Measurements from ENCODE around the gene SLC16A6. TPM values are rescaled to one million over a fixed set of nuclear protein-coding genes. Genes with fewer than 3 reads are reported as not detected.
"Not testable (repeated sequence)": the region's sequence is repeated elsewhere in the genome, so short reads cannot be mapped to it uniquely, and the experiment has no call there.

SLC16A6 gene
- total RNA-seq, 2 experiments from 2014 or later: 6.9 to 7.1 TPM

DNA sequence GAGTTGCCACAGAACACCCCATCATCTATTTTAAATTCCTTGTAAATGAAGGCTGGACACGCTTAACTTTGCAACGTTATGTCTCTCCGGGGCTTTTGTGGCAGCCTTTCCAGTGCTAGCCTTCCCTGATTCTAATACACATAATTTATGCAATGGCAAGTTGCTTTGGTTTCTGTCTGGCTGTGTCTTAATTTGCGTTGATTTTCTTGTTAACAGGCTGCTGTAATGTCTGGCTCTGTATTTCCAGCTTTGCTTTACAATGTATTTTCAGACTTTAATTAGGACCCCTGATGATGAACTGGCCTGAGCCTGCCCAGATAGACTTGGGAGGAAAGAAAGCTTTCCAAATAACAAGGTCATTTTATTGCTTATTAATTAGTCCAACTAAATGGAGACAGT lies 30.6 kb upstream of the SLC16A6 start:
- ChIA-PET POLR2A (no interaction called here), CTCF (interaction anchor here (0.7 to 1.2 kb wide), 3 partner anchors 25 to 110 kb away, joined by 3 to 5 read pairs (median 4); no protein-coding TSS in a partner anchor)
- Mint-ChIP-seq H3K9me3 (ENCODE audit: insufficient read depth) (no peaks in the 10 kb centered on the region), H3K36me3 (ENCODE audit: low read depth) (no peaks in the 10 kb centered on the region), H3K27me3 (ENCODE audit: low read depth) (no peaks in the 10 kb centered on the region), H3K27ac (no peak overlapping the region), H3K4me1 (ENCODE audit: low read depth) (peaks cover 23% of the 10 kb centered on the region), H3K4me3 (no peak overlapping the region)
- ATAC-seq (no peak), DNase-seq (no peak)

DNA sequence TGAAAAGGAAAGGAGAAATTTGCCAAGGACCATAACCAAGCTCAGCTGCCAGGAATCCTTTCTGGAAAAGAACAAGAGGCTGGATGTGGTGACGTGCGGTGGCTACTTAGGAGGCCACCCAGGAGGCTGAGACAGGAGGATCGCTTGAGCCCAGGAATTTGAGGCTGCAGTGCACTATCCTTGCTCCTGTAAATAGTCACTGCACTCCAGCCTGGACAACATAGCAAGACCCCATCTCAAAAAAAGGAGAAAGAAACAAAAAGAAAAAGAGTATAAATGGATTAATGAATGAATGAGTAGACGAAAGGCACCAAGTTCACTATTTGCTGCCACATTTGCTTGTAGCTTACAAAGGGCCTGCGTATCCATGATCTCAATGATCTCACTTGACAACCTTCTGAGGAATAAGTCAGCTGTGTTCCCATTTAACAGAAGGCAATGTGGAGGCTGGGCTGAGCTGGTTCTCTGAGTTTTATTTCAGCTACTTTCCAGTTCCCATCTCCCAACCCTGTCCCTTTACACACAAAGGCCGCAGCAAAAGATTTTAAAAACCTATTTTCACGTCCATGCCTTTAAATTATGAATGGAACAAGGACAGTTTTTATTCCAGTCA lies 30.1 kb upstream of the SLC16A6 start:
- POLR2A ChIA-PET: no interaction called here
- H3K4me1 Mint-ChIP-seq (ENCODE audit: low read depth): peaks cover 25% of the 10 kb centered on the region

GRCh38 chr17:68320311-68320865 lies 29.5 kb upstream of the SLC16A6 start:
- no peak for ATAC-seq
- H3K27ac Mint-ChIP-seq: peak overlapping the region; percentile 4
- ChIA-PET POLR2A (no interaction called here), CTCF (interaction anchor here (1.1 to 1.2 kb wide), 3 partner anchors 15 to 112 kb away, joined by 3 to 5 read pairs (median 4); no protein-coding TSS in a partner anchor)
- H3K4me1 Mint-ChIP-seq (ENCODE audit: low read depth): peaks cover 31% of the 10 kb centered on the region
- DNase-seq: no peak
- H3K9me3 Mint-ChIP-seq (ENCODE audit: insufficient read depth): no peaks in the 10 kb centered on the region
- peaks cover 5% of the 10 kb centered on the region for H3K36me3 Mint-ChIP-seq (ENCODE audit: low read depth)
- H3K27me3 Mint-ChIP-seq (ENCODE audit: low read depth): no peaks in the 10 kb centered on the region
- no peak overlapping the region for H3K4me3 Mint-ChIP-seq

More for the DNA sequence above, 30.1 kb upstream of the SLC16A6 start:
- CTCF ChIA-PET: interaction anchor here (0.7 to 1.2 kb wide), 4 partner anchors 14 to 111 kb away, joined by 3 to 5 read pairs (median 4); no protein-coding TSS in a partner anchor
- H3K9me3 Mint-ChIP-seq (ENCODE audit: insufficient read depth): no peaks in the 10 kb centered on the region
- peaks cover 3% of the 10 kb centered on the region for H3K36me3 Mint-ChIP-seq (ENCODE audit: low read depth)
- ATAC-seq (no peak), DNase-seq (no peak)
- H3K27me3 Mint-ChIP-seq (ENCODE audit: low read depth): no peaks in the 10 kb centered on the region
- no peak overlapping the region for H3K4me3 Mint-ChIP-seq
- H3K27ac Mint-ChIP-seq: no peak overlapping the region

DNA sequence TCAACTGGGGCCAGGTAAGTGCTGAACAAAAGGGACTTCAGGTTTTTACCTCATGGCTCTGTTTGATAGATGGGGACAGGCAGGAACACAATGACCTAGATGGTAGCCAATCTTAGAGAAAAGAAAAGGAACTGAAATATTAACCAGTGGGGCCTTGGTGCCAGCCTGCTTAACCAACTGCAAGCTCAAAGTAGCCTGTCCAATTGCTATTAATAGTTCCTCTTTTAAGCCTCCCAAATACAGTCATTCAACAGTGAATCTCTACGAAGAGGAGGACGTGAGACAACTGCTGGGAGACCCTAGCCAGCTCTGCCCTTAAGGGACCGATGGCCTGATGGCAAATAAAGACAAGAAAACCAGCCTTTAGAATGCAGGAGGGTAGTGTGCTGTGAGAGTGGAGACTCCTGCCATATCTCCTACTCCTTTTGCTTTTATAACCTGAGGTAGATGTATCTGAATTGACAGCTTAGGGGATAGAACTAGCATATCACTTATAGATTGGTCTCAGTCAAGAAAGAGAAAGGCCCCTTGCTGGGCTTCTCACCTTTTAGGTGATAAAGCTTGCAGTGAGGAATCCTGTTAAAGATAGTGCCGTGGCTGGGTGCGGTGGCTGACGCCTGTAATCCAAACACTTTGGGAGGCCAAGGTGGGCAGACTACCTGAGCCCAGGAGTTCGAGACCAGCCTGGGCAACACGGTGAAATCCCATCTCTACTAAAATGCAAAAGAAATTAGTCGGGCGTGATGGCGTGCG lies 28.7 kb upstream of the SLC16A6 start:
- POLR2A ChIA-PET: interaction anchor here (0.8 kb wide), 1 partner anchor 27 kb away, joined by 3 read pairs; no protein-coding TSS in a partner anchor
- peaks cover 8% of the 10 kb centered on the region for H3K36me3 Mint-ChIP-seq (ENCODE audit: low read depth)

GRCh38 chr17:68318103-68318991 lies 27.4 kb upstream of the SLC16A6 start:
- peaks cover 8% of the 10 kb centered on the region for H3K36me3 Mint-ChIP-seq (ENCODE audit: low read depth)
- POLR2A ChIA-PET: interaction anchor here (0.8 to 0.9 kb wide), 2 partner anchors 26 kb away, joined by 3 read pairs; no protein-coding TSS in a partner anchor
- no peak for ATAC-seq

More for the DNA sequence above, 28.7 kb upstream of the SLC16A6 start:
- ATAC-seq (no peak), DNase-seq (no peak)
- no peak overlapping the region for H3K4me3 Mint-ChIP-seq
- CTCF ChIA-PET: interaction anchor here (1.1 kb wide), 1 partner anchor 16 kb away, joined by 3 read pairs; no protein-coding TSS in a partner anchor
- H3K9me3 Mint-ChIP-seq (ENCODE audit: insufficient read depth): no peaks in the 10 kb centered on the region
- H3K4me1 Mint-ChIP-seq (ENCODE audit: low read depth): peaks cover 38% of the 10 kb centered on the region
- no peaks in the 10 kb centered on the region for H3K27me3 Mint-ChIP-seq (ENCODE audit: low read depth)
- no peak overlapping the region for H3K27ac Mint-ChIP-seq

GRCh38 chr17:68317458-68317857 lies 26.5 kb upstream of the SLC16A6 start:
- Mint-ChIP-seq H3K4me3 (no peak overlapping the region), H3K36me3 (ENCODE audit: low read depth) (peaks cover 8% of the 10 kb centered on the region), H3K27me3 (ENCODE audit: low read depth) (no peaks in the 10 kb centered on the region), H3K27ac (no peak overlapping the region), H3K4me1 (ENCODE audit: low read depth) (peaks cover 45% of the 10 kb centered on the region), H3K9me3 (ENCODE audit: insufficient read depth) (no peaks in the 10 kb centered on the region)
- ChIA-PET POLR2A (interaction anchor here (0.9 kb wide), 1 partner anchor 25 kb away, joined by 3 read pairs; no protein-coding TSS in a partner anchor), CTCF (interaction anchor here (1.3 to 2.0 kb wide), 3 partner anchors 10 to 119 kb away, joined by 3 to 6 read pairs (median 4); no protein-coding TSS in a partner anchor)
- DNase-seq (no peak), ATAC-seq (no peak)

More at GRCh38 chr17:68318103-68318991, 27.4 kb upstream of the SLC16A6 start:
- Mint-ChIP-seq H3K27ac (no peak overlapping the region), H3K27me3 (ENCODE audit: low read depth) (no peaks in the 10 kb centered on the region), H3K4me1 (ENCODE audit: low read depth) (peaks cover 39% of the 10 kb centered on the region), H3K4me3 (no peak overlapping the region), H3K9me3 (ENCODE audit: insufficient read depth) (no peaks in the 10 kb centered on the region)
- CTCF ChIA-PET: interaction anchor here (1.9 to 2.0 kb wide), 2 partner anchors 9 to 118 kb away, joined by 4 to 6 read pairs; no protein-coding TSS in a partner anchor
- no peak for DNase-seq

- Mint-ChIP-seq H3K36me3 (ENCODE audit: low read depth) (peaks cover 13% of the 10 kb centered on the region), H3K9me3 (ENCODE audit: insufficient read depth) (no peaks in the 10 kb centered on the region), H3K27ac (peak overlapping the region; percentile 22), H3K4me1 (ENCODE audit: low read depth) (peaks cover 58% of the 10 kb centered on the region), H3K27me3 (ENCODE audit: low read depth) (no peaks in the 10 kb centered on the region), H3K4me3 (no peak overlapping the region)
- ChIA-PET POLR2A (interaction anchor here (0.9 to 1.8 kb wide), 2 partner anchors 13 to 28 kb away, joined by 3 to 4 read pairs; no protein-coding TSS in a partner anchor), CTCF (interaction anchor here (1.3 to 1.9 kb wide), 3 partner anchors 16 to 120 kb away, joined by 3 to 6 read pairs (median 4); no protein-coding TSS in a partner anchor)
- no peak for ATAC-seq
- no peak for DNase-seq
These were observed 25.0 kb upstream of the SLC16A6 start for GRCh38 chr17:68315930-68316329.

DNA sequence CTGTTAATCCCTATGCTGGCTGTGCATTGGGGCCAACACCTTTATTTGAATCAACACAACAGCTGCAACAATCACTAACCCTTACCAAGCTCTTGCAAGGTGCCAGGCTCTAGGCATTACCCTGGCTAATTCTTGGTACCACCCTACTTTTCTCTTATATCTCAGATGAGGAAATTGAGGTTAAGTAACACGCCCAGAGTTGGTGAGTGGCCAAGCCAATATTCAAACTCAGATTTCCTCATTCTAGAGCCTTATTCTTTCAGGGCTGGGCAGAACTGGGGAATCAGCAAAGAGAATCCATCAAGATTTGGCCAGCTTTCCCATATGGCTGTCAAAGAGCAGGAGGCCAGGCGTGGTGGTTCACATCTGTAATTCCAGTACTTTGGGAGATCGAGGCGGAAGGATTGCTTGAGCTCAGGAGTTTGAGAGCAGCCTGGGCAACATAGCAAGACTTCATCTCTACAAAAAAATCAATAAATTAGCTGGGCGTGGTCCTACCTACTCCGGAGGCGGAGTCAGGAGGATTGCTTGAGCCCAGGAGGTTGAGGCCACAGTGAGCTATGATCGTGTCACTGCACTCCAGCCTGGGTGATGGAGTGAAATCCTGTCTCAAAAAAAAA lies 24.1 kb upstream of the SLC16A6 start:
- ChIA-PET POLR2A (interaction anchor here (0.7 to 1.9 kb wide), 3 partner anchors 23 to 581 kb away, joined by 3 to 13 read pairs (median 4); partner anchors contain the start of gene ARSG), CTCF (interaction anchor here (0.7 to 1.8 kb wide), 4 partner anchors 17 to 147 kb away, joined by 3 to 7 read pairs (median 4); no protein-coding TSS in a partner anchor)
- peaks cover 13% of the 10 kb centered on the region for H3K36me3 Mint-ChIP-seq (ENCODE audit: low read depth)

DNA sequence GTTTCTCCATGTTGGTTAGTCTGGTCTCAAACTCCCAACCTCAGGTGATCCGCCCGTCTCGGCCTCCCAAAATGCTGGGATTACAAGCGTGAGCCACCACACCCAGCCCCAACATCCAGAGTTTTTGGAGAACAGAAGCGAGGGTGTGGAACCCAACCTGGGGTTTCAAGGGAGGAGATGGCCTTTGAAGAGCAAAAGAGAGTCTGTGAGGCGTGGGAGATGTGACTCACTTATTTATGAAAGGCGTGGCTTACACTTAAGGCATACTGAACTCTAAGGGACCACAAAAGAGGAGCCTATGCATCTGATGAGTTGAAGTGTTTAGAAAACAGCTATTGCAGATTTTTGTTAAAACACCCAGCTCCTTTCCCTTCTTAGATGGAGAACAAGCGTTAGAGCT lies 19.2 kb upstream of the SLC16A6 start:
- ChIA-PET CTCF (interaction anchor here (0.8 to 0.9 kb wide), 2 partner anchors 23 to 127 kb away, joined by 3 to 4 read pairs; no protein-coding TSS in a partner anchor), POLR2A (interaction anchor here (0.6 to 1.3 kb wide), 4 partner anchors 8 to 37 kb away, joined by 3 to 10 read pairs (median 5); partner anchors contain the start of genes ARSG and SLC16A6)
- H3K27me3 Mint-ChIP-seq (ENCODE audit: low read depth): no peaks in the 10 kb centered on the region
- ATAC-seq (peak; percentile 86), DNase-seq (peak; percentile 61)
- H3K27ac Mint-ChIP-seq: peak overlapping the region; percentile 58
- H3K36me3 Mint-ChIP-seq (ENCODE audit: low read depth): peaks cover 22% of the 10 kb centered on the region
- H3K9me3 Mint-ChIP-seq (ENCODE audit: insufficient read depth): no peaks in the 10 kb centered on the region
- H3K4me3 Mint-ChIP-seq: no peak overlapping the region
- H3K4me1 Mint-ChIP-seq (ENCODE audit: low read depth): peaks cover 66% of the 10 kb centered on the region

More for the DNA sequence above, 24.1 kb upstream of the SLC16A6 start:
- H3K4me1 Mint-ChIP-seq (ENCODE audit: low read depth): peaks cover 68% of the 10 kb centered on the region
- ATAC-seq (peak; percentile 41), DNase-seq (peak; percentile 46)
- H3K4me3 Mint-ChIP-seq: peak overlapping the region; percentile 32
- peak overlapping the region; percentile 76 for H3K27ac Mint-ChIP-seq
- no peaks in the 10 kb centered on the region for H3K9me3 Mint-ChIP-seq (ENCODE audit: insufficient read depth)
- H3K27me3 Mint-ChIP-seq (ENCODE audit: low read depth): no peaks in the 10 kb centered on the region

- ChIA-PET POLR2A (interaction anchor here (1.1 kb wide), 1 partner anchor 10 kb away, joined by 3 read pairs; no protein-coding TSS in a partner anchor), CTCF (interaction anchor here (1.1 to 1.3 kb wide), 3 partner anchors 9 to 90 kb away, joined by 3 to 6 read pairs (median 4); no protein-coding TSS in a partner anchor)
- H3K27me3 Mint-ChIP-seq (ENCODE audit: low read depth); H3K4me3 Mint-ChIP-seq; ATAC-seq; DNase-seq; H3K9me3 Mint-ChIP-seq (ENCODE audit: insufficient read depth); H3K27ac Mint-ChIP-seq: not testable (repeated sequence)
- H3K4me1 Mint-ChIP-seq (ENCODE audit: low read depth): peaks cover 60% of the 10 kb centered on the region
- peaks cover 20% of the 10 kb centered on the region for H3K36me3 Mint-ChIP-seq (ENCODE audit: low read depth)
These were observed 18.2 kb upstream of the SLC16A6 start for GRCh38 chr17:68309066-68309670.
